ENCODE measurements around the gene PCNX1. TPM values are rescaled to one million over a fixed set of nuclear protein-coding genes. Genes with fewer than 3 reads are reported as not detected.
"Not testable (repeated sequence)": the region's sequence is repeated elsewhere in the genome, so short reads cannot be mapped to it uniquely, and the experiment has no call there.

The PCNX1 gene
- total RNA-seq, 2 donors from 2014 or later = 52.3 to 85.9 TPM

DNA sequence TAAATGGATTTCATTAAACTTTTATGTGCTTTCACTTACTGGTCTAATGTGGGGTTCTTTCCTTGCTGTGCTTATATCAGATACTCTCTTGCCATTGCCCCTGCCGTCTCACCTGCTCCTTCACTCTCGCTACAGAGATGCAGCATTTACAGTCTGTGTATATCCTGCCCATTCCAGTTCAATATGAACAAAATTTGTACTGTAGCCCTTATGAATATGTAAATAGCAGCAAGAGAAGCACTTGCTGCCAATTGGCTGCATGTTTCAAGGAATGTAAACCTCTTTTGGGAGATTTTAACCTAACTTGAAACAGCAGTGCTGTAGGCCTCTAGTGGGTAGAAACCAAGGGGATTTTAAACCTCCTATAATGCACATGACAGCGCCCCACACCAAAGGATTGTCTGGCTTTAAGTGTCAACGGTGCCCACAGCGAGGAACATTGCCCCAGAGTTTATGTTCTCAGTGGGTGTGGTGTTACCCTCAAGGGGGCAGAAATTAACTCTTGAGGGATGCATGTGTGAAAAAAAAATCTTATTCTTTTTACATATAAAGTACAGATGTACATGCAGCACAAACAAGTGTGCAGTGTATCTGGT lies 19.1 kb downstream of the PCNX1 start:
- DNase-seq (ENCODE audit: low spot score) (no peak), ATAC-seq (ENCODE audit: insufficient number of reproducible peaks, low FRiP score, low read depth) (no peak)
- H3K9me3 ChIP-seq = no peaks in the 10 kb centered on the region
- no peaks in the 10 kb centered on the region for H3K27me3 ChIP-seq (replicated peaks; ENCODE audit: insufficient read depth)
- TF ChIP-seq, protein P1, sequence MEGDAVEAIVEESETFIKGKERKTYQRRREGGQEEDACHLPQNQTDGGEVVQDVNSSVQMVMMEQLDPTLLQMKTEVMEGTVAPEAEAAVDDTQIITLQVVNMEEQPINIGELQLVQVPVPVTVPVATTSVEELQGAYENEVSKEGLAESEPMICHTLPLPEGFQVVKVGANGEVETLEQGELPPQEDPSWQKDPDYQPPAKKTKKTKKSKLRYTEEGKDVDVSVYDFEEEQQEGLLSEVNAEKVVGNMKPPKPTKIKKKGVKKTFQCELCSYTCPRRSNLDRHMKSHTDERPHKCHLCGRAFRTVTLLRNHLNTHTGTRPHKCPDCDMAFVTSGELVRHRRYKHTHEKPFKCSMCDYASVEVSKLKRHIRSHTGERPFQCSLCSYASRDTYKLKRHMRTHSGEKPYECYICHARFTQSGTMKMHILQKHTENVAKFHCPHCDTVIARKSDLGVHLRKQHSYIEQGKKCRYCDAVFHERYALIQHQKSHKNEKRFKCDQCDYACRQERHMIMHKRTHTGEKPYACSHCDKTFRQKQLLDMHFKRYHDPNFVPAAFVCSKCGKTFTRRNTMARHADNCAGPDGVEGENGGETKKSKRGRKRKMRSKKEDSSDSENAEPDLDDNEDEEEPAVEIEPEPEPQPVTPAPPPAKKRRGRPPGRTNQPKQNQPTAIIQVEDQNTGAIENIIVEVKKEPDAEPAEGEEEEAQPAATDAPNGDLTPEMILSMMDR (IDR thresholded peaks at IDR 0.05) = no peak
- H3K4me3 ChIP-seq = no peak overlapping the region
- H3K27ac ChIP-seq = no peak overlapping the region
- peaks cover 27 to 34% of the 10 kb centered on the region in 2 donors for H3K4me1 ChIP-seq (ENCODE audit: control insufficient read depth in 1 of 2, low read depth in 2 of 2)
- H3K36me3 ChIP-seq = no peaks in the 10 kb centered on the region

DNA sequence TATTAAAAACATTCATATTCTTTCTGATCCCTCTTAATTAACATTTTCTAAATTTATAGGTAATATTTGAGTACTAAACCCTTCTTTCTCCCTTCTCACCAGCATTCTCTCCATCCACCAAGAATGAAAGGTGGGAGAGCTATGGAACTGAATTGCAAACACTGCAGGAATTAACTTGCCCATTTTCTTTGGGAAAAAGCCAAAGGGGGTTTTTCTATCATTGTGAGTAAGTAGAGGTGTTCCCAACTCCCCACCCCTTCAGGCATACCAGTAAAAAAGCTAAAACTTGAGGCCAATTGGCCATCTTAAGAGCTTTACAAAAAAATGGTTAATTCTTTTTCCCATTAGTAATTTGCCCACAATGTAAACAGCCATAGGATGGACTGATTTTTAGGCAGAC lies 23.7 kb downstream of the PCNX1 start:
- no peaks in the 10 kb centered on the region for H3K27me3 ChIP-seq (replicated peaks; ENCODE audit: insufficient read depth)
- DNase-seq (ENCODE audit: low spot score) = no peak
- no peak for ATAC-seq (ENCODE audit: insufficient number of reproducible peaks, low FRiP score, low read depth)
- no peaks in the 10 kb centered on the region for H3K9me3 ChIP-seq
- peaks cover 38 to 40% of the 10 kb centered on the region in 2 donors for H3K4me1 ChIP-seq (ENCODE audit: control insufficient read depth in 1 of 2, low read depth in 2 of 2)
- no peak overlapping the region for H3K4me3 ChIP-seq
- TF ChIP-seq, protein P1 (IDR thresholded peaks at IDR 0.05) = no peak
- H3K27ac ChIP-seq = no peak overlapping the region
- H3K36me3 ChIP-seq = no peaks in the 10 kb centered on the region

DNA sequence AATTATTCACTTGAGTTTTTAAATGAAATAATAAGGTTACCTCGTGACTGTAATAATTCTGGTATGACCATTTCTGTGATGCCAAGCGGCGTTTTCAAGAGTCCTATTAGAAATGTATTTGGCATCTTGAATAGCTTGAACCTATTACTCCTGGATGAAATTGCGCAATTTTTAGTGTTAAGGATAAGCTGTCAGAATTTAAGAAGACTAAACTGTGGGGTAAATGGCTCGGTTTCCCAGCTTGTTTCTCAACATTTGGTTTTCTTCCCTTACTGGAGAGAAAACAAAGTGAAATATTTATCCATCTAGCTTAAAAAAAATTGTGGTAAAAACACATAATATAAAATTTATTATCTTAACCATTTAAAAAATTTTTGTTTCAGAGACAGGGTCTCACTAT lies 26.8 kb downstream of the PCNX1 start:
- peaks cover 33 to 34% of the 10 kb centered on the region in 2 donors for H3K4me1 ChIP-seq (ENCODE audit: control insufficient read depth in 1 of 2, low read depth in 2 of 2)
- no peak overlapping the region for H3K27ac ChIP-seq
- H3K4me3 ChIP-seq = no peak overlapping the region
- H3K27me3 ChIP-seq (replicated peaks; ENCODE audit: insufficient read depth) = no peaks in the 10 kb centered on the region
- no peak for ATAC-seq (ENCODE audit: insufficient number of reproducible peaks, low FRiP score, low read depth)
- no peaks in the 10 kb centered on the region for H3K9me3 ChIP-seq
- no peaks in the 10 kb centered on the region for H3K36me3 ChIP-seq
- TF ChIP-seq, protein P1 (IDR thresholded peaks at IDR 0.05) = no peak
- DNase-seq (ENCODE audit: low spot score) = no peak

DNA sequence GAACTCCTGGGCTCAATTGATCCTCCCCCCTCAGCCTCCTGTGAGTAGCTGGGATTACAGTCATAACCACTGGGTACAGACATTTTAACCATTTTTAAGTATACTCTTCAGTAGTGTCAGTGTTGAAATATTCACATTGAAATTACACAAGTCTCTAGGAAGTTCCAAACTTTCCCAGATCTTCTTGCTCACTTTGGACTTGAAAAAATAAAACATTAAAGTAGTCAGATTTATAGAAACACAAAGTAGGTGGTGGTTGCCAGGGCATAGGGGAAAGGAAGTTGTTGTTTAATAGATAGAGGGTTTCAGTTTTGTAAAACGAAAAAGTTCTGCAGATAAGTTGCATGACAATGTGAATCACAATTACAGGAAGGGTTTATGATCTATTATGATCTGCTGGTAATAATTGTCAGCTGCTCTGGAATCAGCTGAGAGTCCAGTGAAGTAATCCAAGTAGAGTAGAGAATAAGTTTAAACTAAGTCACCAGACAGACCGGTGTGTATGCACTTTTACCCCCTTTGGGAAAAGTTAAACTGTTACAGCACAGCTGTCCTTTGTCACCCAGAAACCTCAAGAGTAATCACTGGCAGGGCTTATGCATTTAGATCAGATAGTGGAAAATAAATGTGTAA lies 27.4 kb downstream of the PCNX1 start:
- H3K36me3 ChIP-seq = no peaks in the 10 kb centered on the region
- no peaks in the 10 kb centered on the region for H3K9me3 ChIP-seq
- ATAC-seq (ENCODE audit: insufficient number of reproducible peaks, low FRiP score, low read depth) (no peak), DNase-seq (ENCODE audit: low spot score) (no peak)
- no peaks in the 10 kb centered on the region for H3K27me3 ChIP-seq (replicated peaks; ENCODE audit: insufficient read depth)
- H3K4me3 ChIP-seq = no peak overlapping the region
- H3K27ac ChIP-seq = no peak overlapping the region
- TF ChIP-seq, protein P1 (IDR thresholded peaks at IDR 0.05) = no peak
- H3K4me1 ChIP-seq (ENCODE audit: control insufficient read depth in 1 of 2, low read depth in 2 of 2) = peaks cover 28 to 30% of the 10 kb centered on the region in 2 donors

DNA sequence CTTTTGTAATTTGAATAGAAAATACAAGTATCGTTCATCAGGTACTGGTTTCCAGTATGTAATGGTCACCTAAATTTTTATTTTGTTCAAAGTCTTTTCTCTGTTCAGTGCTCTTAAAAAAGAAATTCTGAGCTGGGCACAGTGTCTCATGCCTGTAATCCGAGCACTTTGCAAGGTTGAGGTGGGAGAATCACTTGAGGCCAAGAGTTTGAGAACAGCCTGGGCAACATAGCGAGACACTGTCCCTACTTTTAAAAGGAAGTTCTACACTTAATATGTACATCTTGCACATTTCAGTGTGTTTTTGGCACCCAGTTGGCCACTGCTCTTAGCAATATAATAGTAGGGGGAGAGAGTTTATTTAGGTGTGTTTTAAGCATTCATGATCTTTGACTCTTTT lies 27.9 kb downstream of the PCNX1 start:
- ATAC-seq (ENCODE audit: insufficient number of reproducible peaks, low FRiP score, low read depth) (no peak), DNase-seq (ENCODE audit: low spot score) (no peak)
- Histone ChIP-seq H3K27ac (no peak overlapping the region), H3K9me3 (no peaks in the 10 kb centered on the region), H3K4me3 (no peak overlapping the region), H3K27me3 (replicated peaks; ENCODE audit: insufficient read depth) (no peaks in the 10 kb centered on the region), H3K4me1 (ENCODE audit: control insufficient read depth in 1 of 2, low read depth in 2 of 2) (peaks cover 25 to 27% of the 10 kb centered on the region in 2 donors), H3K36me3 (no peaks in the 10 kb centered on the region)
- TF ChIP-seq, protein P1 (IDR thresholded peaks at IDR 0.05) = no peak

DNA sequence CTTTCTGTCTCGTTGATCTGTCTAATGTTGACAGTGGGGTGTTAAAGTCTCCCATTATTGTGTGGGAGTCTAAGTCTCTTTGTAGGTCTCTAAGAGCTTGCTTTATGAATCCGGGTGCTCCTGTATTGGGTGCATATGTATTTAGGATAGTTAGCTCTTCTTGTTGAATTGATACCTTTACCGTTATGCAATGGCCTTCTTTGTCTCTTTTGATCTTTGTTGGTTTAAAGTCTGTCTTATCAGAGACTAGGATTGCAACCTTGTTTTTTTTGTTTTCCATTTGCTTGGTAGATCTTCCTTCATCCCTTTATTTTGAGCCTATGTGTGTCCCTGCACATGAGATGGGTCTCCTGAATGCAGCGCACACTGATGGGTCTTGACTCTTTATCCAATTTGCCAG lies 32.4 kb downstream of the PCNX1 start:
- not testable (repeated sequence) for H3K36me3 ChIP-seq; ATAC-seq (ENCODE audit: insufficient number of reproducible peaks, low FRiP score, low read depth); H3K27me3 ChIP-seq (replicated peaks; ENCODE audit: insufficient read depth); H3K4me3 ChIP-seq; DNase-seq (ENCODE audit: low spot score); H3K27ac ChIP-seq; H3K9me3 ChIP-seq; H3K4me1 ChIP-seq (ENCODE audit: control insufficient read depth in 1 of 2, low read depth in 2 of 2)

DNA sequence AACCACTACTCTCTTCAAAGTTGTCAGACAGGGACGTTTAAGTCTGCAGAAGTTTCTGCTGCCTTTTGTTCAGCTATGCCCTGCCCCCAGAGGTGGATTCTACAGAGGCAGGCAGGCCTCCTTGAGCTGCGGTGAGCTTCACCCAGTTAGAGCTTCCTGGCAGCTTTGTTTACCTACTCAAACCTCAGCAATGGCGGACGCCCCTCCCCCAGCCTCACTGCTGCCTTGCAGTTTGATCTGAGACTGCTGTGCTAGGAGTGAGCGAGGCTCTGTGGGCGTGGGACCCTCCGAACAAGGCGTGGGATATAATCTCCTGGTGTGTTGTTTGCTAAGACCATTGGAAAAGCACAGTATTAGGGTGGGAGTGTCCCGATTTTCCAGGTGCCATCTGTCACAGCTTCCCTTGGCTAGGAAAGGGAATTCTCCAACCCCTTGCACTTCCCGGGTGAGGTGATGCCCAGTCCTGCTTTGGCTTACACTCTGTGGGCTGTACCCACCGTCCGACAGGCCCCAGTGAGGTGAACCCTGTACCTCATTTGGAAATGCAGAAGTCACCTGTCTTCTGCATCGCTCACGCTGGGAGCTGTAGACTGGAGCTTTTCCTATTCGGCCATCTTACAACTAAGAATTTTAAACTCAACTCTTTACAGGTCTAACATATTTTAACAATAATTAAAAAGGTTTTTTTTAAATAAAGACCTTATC lies 34.5 kb downstream of the PCNX1 start:
- not testable (repeated sequence) for H3K27ac ChIP-seq; H3K27me3 ChIP-seq (replicated peaks; ENCODE audit: insufficient read depth); H3K4me3 ChIP-seq; H3K9me3 ChIP-seq; DNase-seq (ENCODE audit: low spot score); H3K4me1 ChIP-seq (ENCODE audit: control insufficient read depth in 1 of 2, low read depth in 2 of 2); ATAC-seq (ENCODE audit: insufficient number of reproducible peaks, low FRiP score, low read depth); H3K36me3 ChIP-seq
